Measurements from ENCODE around the gene PTGR3.

- TF ChIP-seq CTCF (IDR thresholded peaks at IDR 0.05) (no peak), POLR2AphosphoS5 (IDR thresholded peaks at IDR 0.05) (no peak)
These were observed 2.2 kb upstream of the PTGR3 start for GRCh38 chr18:75211002-75211621.
